Mesenchymal stem cell (in vitro differentiated cells and primary cell): ENCODE results near the gene TOX3.

Experiments used
- DNase-seq: peaks from one replicate; pipeline ENCODE4 v3.0.0-alpha.2; 2013
- H2AFZ ChIP-seq: one replicate; pipeline ENCODE4 v1.6.1; 2013; ENCODE audit warnings: low read depth, mild to moderate bottlenecking, control low read depth, inconsistent platforms, low read length, moderate library complexity
- H2AK5ac ChIP-seq: 2 replicates; pipeline ENCODE4 v1.6.1; 2013; ENCODE audit warnings: low read length, moderate library complexity, mild to moderate bottlenecking, inconsistent platforms; ENCODE audit not compliant: severe bottlenecking
- H2BK120ac ChIP-seq: one replicate; pipeline ENCODE4 v1.6.1; 2013; ENCODE audit warnings: low read depth, mild to moderate bottlenecking, inconsistent platforms, low read length, moderate library complexity
- H2BK12ac ChIP-seq, 2 experiments: one replicate each; pipeline ENCODE4 v1.6.1; 2013; ENCODE audit warnings: inconsistent platforms in 2 of 2, low read length in 2 of 2, mild to moderate bottlenecking in 2 of 2, moderate library complexity in 2 of 2, control low read depth in 1 of 2
- H2BK15ac ChIP-seq: one replicate; pipeline ENCODE4 v1.6.1; 2013; ENCODE audit warnings: mild to moderate bottlenecking, low read depth, inconsistent platforms; ENCODE audit not compliant: poor library complexity, severe bottlenecking
- H2BK5ac ChIP-seq: 2 replicates; pipeline ENCODE4 v1.6.1; 2013; ENCODE audit warnings: low read depth, mild to moderate bottlenecking, low read length, control low read depth, inconsistent platforms; ENCODE audit not compliant: poor library complexity, severe bottlenecking
- H3K14ac ChIP-seq, 2 experiments: one replicate each; pipeline ENCODE4 v1.6.1; 2013; ENCODE audit warnings: inconsistent platforms in 2 of 2, low read length in 2 of 2, control low read depth in 1 of 2, mild to moderate bottlenecking in 1 of 2, moderate library complexity in 1 of 2
- H3K18ac ChIP-seq, 2 experiments: one replicate each; pipeline ENCODE4 v1.6.1; 2013; ENCODE audit warnings: inconsistent platforms in 2 of 2, low read length in 2 of 2, control low read depth in 1 of 2, low read depth in 1 of 2, mild to moderate bottlenecking in 1 of 2
- H3K23ac ChIP-seq, 2 experiments: one replicate each; pipeline ENCODE4 v1.6.1; 2013; ENCODE audit warnings: inconsistent platforms in 2 of 2, low read length in 2 of 2, mild to moderate bottlenecking in 2 of 2, moderate library complexity in 2 of 2, control low read depth in 1 of 2
- H3K27ac ChIP-seq: 2 replicates; pipeline ENCODE4 v1.5.1; 2013; ENCODE audit warnings: mild to moderate bottlenecking, moderate library complexity, low read length, control low read depth, inconsistent platforms; ENCODE audit not compliant: poor library complexity, severe bottlenecking
- H3K27me3 ChIP-seq, 2 experiments: 2 replicates each; pipeline versions ENCODE4 v1.6.1 to v1.7.0; 2013; ENCODE audit warnings: low read length in 2 of 2, mild to moderate bottlenecking in 2 of 2, moderate library complexity in 2 of 2, control low read depth in 1 of 2, inconsistent platforms in 1 of 2; ENCODE audit not compliant: control insufficient read depth in 1 of 2, insufficient read depth in 1 of 2
- H3K36me3 ChIP-seq, 2 experiments: 2 replicates each; pipeline versions ENCODE4 v1.6.1 to v1.7.0; 2013; ENCODE audit warnings: low read length in 2 of 2, control low read depth in 1 of 2, inconsistent platforms in 1 of 2, low read depth in 1 of 2, mild to moderate bottlenecking in 1 of 2; ENCODE audit not compliant: insufficient read depth in 2 of 2, control insufficient read depth in 1 of 2
- H3K4ac ChIP-seq, 2 experiments: one replicate each; pipeline ENCODE4 v1.6.1; 2013; ENCODE audit warnings: inconsistent platforms in 2 of 2, low read length in 2 of 2, mild to moderate bottlenecking in 2 of 2, moderate library complexity in 2 of 2, control low read depth in 1 of 2, low read depth in 1 of 2
- H3K4me1 ChIP-seq: 2 replicates; pipeline ENCODE4 v1.6.1; 2013; ENCODE audit warnings: low read depth, low read length, control low read depth; ENCODE audit not compliant: control insufficient read depth, insufficient read depth
- H3K4me2 ChIP-seq: 2 replicates; pipeline ENCODE4 v1.6.1; 2013; ENCODE audit warnings: low read length, mild to moderate bottlenecking, inconsistent platforms; ENCODE audit not compliant: poor library complexity, severe bottlenecking
- H3K4me3 ChIP-seq, 2 experiments: 2 replicates each; pipeline versions ENCODE4 v1.5.1 to v1.7.0; 2013; ENCODE audit warnings: low read length in 2 of 2, mild to moderate bottlenecking in 2 of 2, control low read depth in 1 of 2, low read depth in 1 of 2; ENCODE audit not compliant: insufficient read depth in 1 of 2
- H3K79me1 ChIP-seq: replicated peaks from 2 replicates; pipeline ENCODE4 v1.6.1; 2013; ENCODE audit warnings: mild to moderate bottlenecking, control low read depth, low read length, inconsistent platforms; ENCODE audit not compliant: poor library complexity, severe bottlenecking
- H3K9ac ChIP-seq: 2 replicates; pipeline ENCODE4 v1.7.0; 2013; ENCODE audit warnings: mild to moderate bottlenecking, low read length, moderate library complexity
- H3K9me3 ChIP-seq: 2 replicates; pipeline ENCODE4 v1.7.0; 2013; ENCODE audit warnings: mild to moderate bottlenecking, low read length; ENCODE audit not compliant: control insufficient read depth
- H4K8ac ChIP-seq: one replicate; pipeline ENCODE4 v1.6.1; 2013; ENCODE audit warnings: inconsistent platforms, mild to moderate bottlenecking, low read length, moderate library complexity
- H4K91ac ChIP-seq: one replicate; pipeline ENCODE4 v1.6.1; 2013; ENCODE audit warnings: mild to moderate bottlenecking, low read length, inconsistent platforms
- WGBS: methylation state at CpG from one replicate; pipeline ENCODE4 v1.1.7; 2013; ENCODE audit warnings: mixed read lengths; 5-methylcytosine and 5-hydroxymethylcytosine counted together

Gene TOX3

GRCh38 chr16:52501746-52502145 is 45.2 kb downstream of the TOX3 start:
- no peak overlapping the region for H2AK5ac ChIP-seq
- H3K79me1 ChIP-seq = peaks cover 3% of the 10 kb centered on the region
- no peaks in the 10 kb centered on the region for H3K36me3 ChIP-seq
- no peak overlapping the region for H3K14ac ChIP-seq
- no peaks in the 10 kb centered on the region for H3K4me1 ChIP-seq
- no peaks in the 10 kb centered on the region for H3K9me3 ChIP-seq
- no peak overlapping the region for H3K4ac ChIP-seq
- H3K4me3 ChIP-seq = no peak overlapping the region
- 83% methylated on average over 4 of the region's 4 CpGs for WGBS
- H2BK12ac ChIP-seq = no peak overlapping the region
- H3K4me2 ChIP-seq = no peak overlapping the region
- H2BK5ac ChIP-seq = no peak overlapping the region
- H2BK120ac ChIP-seq = no peak overlapping the region
- H2BK15ac ChIP-seq = no peak overlapping the region
- no peak overlapping the region for H4K91ac ChIP-seq
- H3K18ac ChIP-seq = no peak overlapping the region
- no peak overlapping the region for H3K27ac ChIP-seq
- no peak overlapping the region for H2AFZ ChIP-seq
- H3K9ac ChIP-seq = no peak overlapping the region
- H3K27me3 ChIP-seq = no peaks in the 10 kb centered on the region
- no peak overlapping the region for H4K8ac ChIP-seq
- DNase-seq = no peak
- no peak overlapping the region for H3K23ac ChIP-seq

GRCh38 chr16:52500963-52501362 is 46.0 kb downstream of the TOX3 start:
- H3K4me1 ChIP-seq = no peaks in the 10 kb centered on the region
- H3K36me3 ChIP-seq = no peaks in the 10 kb centered on the region
- H4K8ac ChIP-seq = no peak overlapping the region
- H3K79me1 ChIP-seq = peaks cover 3% of the 10 kb centered on the region
- no peak overlapping the region for H3K27ac ChIP-seq
- H3K4ac ChIP-seq = no peak overlapping the region
- H2BK5ac ChIP-seq = no peak overlapping the region
- no peak overlapping the region for H2BK120ac ChIP-seq
- no peak overlapping the region for H2BK15ac ChIP-seq
- no peak overlapping the region for H4K91ac ChIP-seq
- no peak overlapping the region for H2AFZ ChIP-seq
- no peak overlapping the region for H3K4me3 ChIP-seq
- H3K18ac ChIP-seq = no peak overlapping the region
- no peak overlapping the region for H3K9ac ChIP-seq
- no peak overlapping the region for H2AK5ac ChIP-seq
- no peaks in the 10 kb centered on the region for H3K27me3 ChIP-seq
- H3K14ac ChIP-seq = no peak overlapping the region
- H3K4me2 ChIP-seq = no peak overlapping the region
- no peak overlapping the region for H3K23ac ChIP-seq
- H3K9me3 ChIP-seq = no peaks in the 10 kb centered on the region
- no peak overlapping the region for H2BK12ac ChIP-seq
- no peak for DNase-seq

GRCh38 chr16:52499060-52499440 is 47.9 kb downstream of the TOX3 start:
- Histone ChIP-seq H3K4me2 (no peak overlapping the region), H3K27me3 (no peaks in the 10 kb centered on the region), H2AK5ac (no peak overlapping the region), H2BK120ac (no peak overlapping the region), H2BK15ac (no peak overlapping the region), H3K4ac (no peak overlapping the region), H2AFZ (no peak overlapping the region), H4K91ac (no peak overlapping the region), H3K4me1 (no peaks in the 10 kb centered on the region), H3K27ac (no peak overlapping the region), H3K9me3 (no peaks in the 10 kb centered on the region), H2BK12ac (no peak overlapping the region), H3K4me3 (no peak overlapping the region), H3K23ac (no peak overlapping the region), H3K18ac (no peak overlapping the region), H3K79me1 (peaks cover 3% of the 10 kb centered on the region), H4K8ac (no peak overlapping the region), H2BK5ac (no peak overlapping the region), H3K14ac (no peak overlapping the region), H3K36me3 (no peaks in the 10 kb centered on the region), H3K9ac (no peak overlapping the region)
- WGBS = 36% methylated on average over 2 of the region's 5 CpGs
- no peak for DNase-seq

GRCh38 chr16:52498328-52499059 is 48.4 kb downstream of the TOX3 start:
- H2AFZ ChIP-seq = no peak overlapping the region
- no peak overlapping the region for H4K8ac ChIP-seq
- no peak overlapping the region for H3K27ac ChIP-seq
- no peak overlapping the region for H3K4ac ChIP-seq
- no peak overlapping the region for H3K14ac ChIP-seq
- H3K18ac ChIP-seq = no peak overlapping the region
- no peak overlapping the region for H3K4me3 ChIP-seq
- H3K9ac ChIP-seq = no peak overlapping the region
- no peaks in the 10 kb centered on the region for H3K36me3 ChIP-seq
- H3K9me3 ChIP-seq = no peaks in the 10 kb centered on the region
- H3K23ac ChIP-seq = no peak overlapping the region
- no peak overlapping the region for H3K4me2 ChIP-seq
- peaks cover 3% of the 10 kb centered on the region for H3K79me1 ChIP-seq
- H2AK5ac ChIP-seq = no peak overlapping the region
- peak overlapping the region; percentile 50 for H4K91ac ChIP-seq
- H2BK12ac ChIP-seq = no peak overlapping the region
- WGBS = 81% methylated on average over 13 of the region's 16 CpGs
- H2BK120ac ChIP-seq = no peak overlapping the region
- H2BK5ac ChIP-seq = no peak overlapping the region
- no peaks in the 10 kb centered on the region for H3K4me1 ChIP-seq
- H2BK15ac ChIP-seq = no peak overlapping the region
- no peaks in the 10 kb centered on the region for H3K27me3 ChIP-seq
- no peak for DNase-seq
